RWPE2 (cell line): ENCODE results near the gene SDHA.
"Not testable (repeated sequence)": the region's sequence is repeated elsewhere in the genome, so short reads cannot be mapped to it uniquely, and the experiment has no call there.

Experiments used
- ATAC-seq: fragments of 200-7000 bp; cut with Tn5 transposase; 3 replicates; pipeline ENCODE4 v1.9.1; 2021; ENCODE audit warnings: low read depth
- DNase-seq: peaks from one replicate; pipeline ENCODE4 v3.0.0-alpha.2; 2020; ENCODE audit warnings: low spot score
- H3K27ac ChIP-seq: fragments of 450-650 bp; 2 replicates; pipeline ENCODE4 v1.5.1; 2017; ENCODE audit warnings: mild to moderate bottlenecking; ENCODE audit not compliant: poor library complexity, severe bottlenecking
- H3K27me3 ChIP-seq: fragments of 250-450 bp; sonication (Bioruptor Pico); 2 replicates; pipeline ENCODE4 v1.5.1; 2021; ENCODE audit warnings: mild to moderate bottlenecking, moderate library complexity; ENCODE audit not compliant: insufficient read depth, poor library complexity, severe bottlenecking
- H3K36me3 ChIP-seq: fragments of 250-450 bp; sonication (Bioruptor Pico); 2 replicates; pipeline ENCODE4 v1.5.1; 2020; ENCODE audit warnings: low read depth, mild to moderate bottlenecking, moderate library complexity
- H3K4me1 ChIP-seq: fragments of 250-450 bp; sonication (Bioruptor Pico); 2 replicates; pipeline ENCODE4 v1.5.1; 2021; ENCODE audit warnings: mild to moderate bottlenecking, moderate library complexity; ENCODE audit not compliant: insufficient read depth, poor library complexity, severe bottlenecking
- H3K4me3 ChIP-seq: fragments of 250-450 bp; sonication (Bioruptor Pico); 2 replicates; pipeline ENCODE4 v1.5.1; 2021; ENCODE audit warnings: mild to moderate bottlenecking, moderate library complexity; ENCODE audit not compliant: severe bottlenecking
- H3K9me3 ChIP-seq: fragments of 250-450 bp; sonication (Bioruptor Pico); 2 replicates; pipeline ENCODE4 v1.5.1; 2021; ENCODE audit warnings: mild to moderate bottlenecking, moderate library complexity; ENCODE audit not compliant: severe bottlenecking
- CTCF ChIP-seq: fragments of 450-650 bp; IDR thresholded peaks from one replicate; pipeline ENCODE4 v1.5.1; 2017; ENCODE audit warnings: mild to moderate bottlenecking, moderate library complexity; ENCODE audit not compliant: poor library complexity, severe bottlenecking

The SDHA gene

GRCh38 chr5:225334-225733 is 7.2 kb downstream of the SDHA start:
- DNase-seq (no peak), ATAC-seq (no peak)
- Histone ChIP-seq H3K36me3 (peaks cover 75% of the 10 kb centered on the region), H3K4me1 (peaks cover 21% of the 10 kb centered on the region), H3K27ac (no peak overlapping the region), H3K4me3 (no peak overlapping the region), H3K9me3 (no peaks in the 10 kb centered on the region), H3K27me3 (no peaks in the 10 kb centered on the region)
- TF ChIP-seq CTCF: no peak

GRCh38 chr5:227375-227774 is 9.3 kb downstream of the SDHA start:
- H3K27me3 ChIP-seq, H3K4me3 ChIP-seq, DNase-seq, H3K27ac ChIP-seq, H3K4me1 ChIP-seq, ATAC-seq, H3K9me3 ChIP-seq: not testable (repeated sequence)
- H3K36me3 ChIP-seq: peaks cover 72% of the 10 kb centered on the region

GRCh38 chr5:228886-229285 is 10.8 kb downstream of the SDHA start:
- Histone ChIP-seq H3K4me1 (no peaks in the 10 kb centered on the region), H3K9me3 (no peaks in the 10 kb centered on the region), H3K27me3 (no peaks in the 10 kb centered on the region), H3K4me3 (no peak overlapping the region), H3K27ac (no peak overlapping the region), H3K36me3 (peaks cover 77% of the 10 kb centered on the region)
- TF ChIP-seq CTCF: no peak
- ATAC-seq (no peak), DNase-seq (no peak)

GRCh38 chr5:230711-231110 is 12.6 kb downstream of the SDHA start:
- no peak overlapping the region for H3K4me3 ChIP-seq
- DNase-seq (no peak), ATAC-seq (no peak)
- H3K9me3 ChIP-seq: no peaks in the 10 kb centered on the region
- peaks cover 77% of the 10 kb centered on the region for H3K36me3 ChIP-seq
- TF ChIP-seq CTCF: no peak
- no peaks in the 10 kb centered on the region for H3K4me1 ChIP-seq
- H3K27ac ChIP-seq: no peak overlapping the region
- H3K27me3 ChIP-seq: no peaks in the 10 kb centered on the region

- H3K4me3 ChIP-seq: no peak overlapping the region
- DNase-seq (no peak), ATAC-seq (no peak)
- no peaks in the 10 kb centered on the region for H3K27me3 ChIP-seq
- TF ChIP-seq CTCF: no peak
- no peaks in the 10 kb centered on the region for H3K4me1 ChIP-seq
- H3K9me3 ChIP-seq: no peaks in the 10 kb centered on the region
- H3K27ac ChIP-seq: no peak overlapping the region
- peaks cover 73% of the 10 kb centered on the region for H3K36me3 ChIP-seq
These were observed 13.5 kb downstream of the SDHA start for GRCh38 chr5:231661-232060.

GRCh38 chr5:233426-233825 is 15.3 kb downstream of the SDHA start:
- not testable (repeated sequence) for H3K4me3 ChIP-seq, H3K27ac ChIP-seq, ATAC-seq, H3K27me3 ChIP-seq, H3K4me1 ChIP-seq, DNase-seq, H3K9me3 ChIP-seq
- peaks cover 64% of the 10 kb centered on the region for H3K36me3 ChIP-seq
